ENCODE data around the gene OPRM1. TPM values are rescaled to one million over a fixed set of nuclear protein-coding genes. Genes with fewer than 3 reads are reported as not detected.

The OPRM1 gene
- total and polyA plus RNA-seq, 4 donors, result not detected

DNA sequence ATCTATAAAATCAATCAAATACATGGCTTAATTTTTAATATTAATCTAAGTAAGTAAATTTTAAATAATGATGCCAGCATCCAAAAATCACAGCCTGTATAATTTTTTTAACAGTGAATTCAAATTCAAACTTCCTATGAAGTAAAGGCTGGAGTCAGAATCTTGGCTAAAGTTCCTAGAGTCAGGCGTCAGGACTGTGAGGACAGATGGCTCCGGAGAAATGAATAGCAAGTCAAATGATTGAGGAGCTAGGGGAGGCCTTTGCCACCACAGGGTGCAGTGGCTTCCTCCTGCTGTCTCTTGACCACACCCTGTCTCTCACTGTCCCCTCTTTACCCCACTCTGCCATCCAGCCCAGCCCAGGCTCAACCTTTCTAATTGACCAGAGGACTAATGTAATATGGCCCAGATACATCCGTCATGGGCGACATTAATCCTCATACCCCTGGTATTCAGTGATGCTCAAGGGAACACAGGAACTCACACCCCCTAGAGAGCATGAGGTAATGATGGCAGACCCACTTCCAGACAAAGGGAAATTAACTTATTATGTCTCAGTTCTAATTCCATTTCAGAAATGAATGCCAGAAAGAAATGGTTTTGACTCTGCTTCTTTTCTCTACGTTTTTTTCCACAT lies 53.4 kb downstream of the OPRM1 start:
- no peaks in the 10 kb centered on the region for H3K9me3 ChIP-seq (ENCODE audit: control insufficient read depth in 4 of 4, low read length in 3 of 4)
- no peak overlapping the region for H3K4me3 ChIP-seq (ENCODE audit: low read depth in 1 of 3, low read length in 3 of 3)
- H3K27ac ChIP-seq (ENCODE audit: low read depth in 1 of 2, low read length in 2 of 2), result no peak overlapping the region
- no peaks in the 10 kb centered on the region for H3K4me1 ChIP-seq (ENCODE audit: control insufficient read depth in 4 of 4, insufficient read depth in 4 of 4, low read length in 3 of 4)
- TF ChIP-seq RAD21 (IDR thresholded peaks at IDR 0.05), result no peak
- WGBS, result 52% methylated on average over 5 of the region's 5 CpGs
- no peak overlapping the region for H3K9ac ChIP-seq (ENCODE audit: low read depth in 1 of 2, low read length in 2 of 2)
- H3K27me3 ChIP-seq (ENCODE audit: control insufficient read depth in 4 of 4, insufficient read depth in 4 of 4, low read length in 3 of 4), result no peaks in the 10 kb centered on the region
- no peaks in the 10 kb centered on the region for H3K36me3 ChIP-seq (ENCODE audit: control insufficient read depth in 4 of 4, insufficient read depth in 3 of 4, low read depth in 1 of 4, low read length in 3 of 4)
- DNase-seq (ENCODE audit: low spot score), result no peak

DNA sequence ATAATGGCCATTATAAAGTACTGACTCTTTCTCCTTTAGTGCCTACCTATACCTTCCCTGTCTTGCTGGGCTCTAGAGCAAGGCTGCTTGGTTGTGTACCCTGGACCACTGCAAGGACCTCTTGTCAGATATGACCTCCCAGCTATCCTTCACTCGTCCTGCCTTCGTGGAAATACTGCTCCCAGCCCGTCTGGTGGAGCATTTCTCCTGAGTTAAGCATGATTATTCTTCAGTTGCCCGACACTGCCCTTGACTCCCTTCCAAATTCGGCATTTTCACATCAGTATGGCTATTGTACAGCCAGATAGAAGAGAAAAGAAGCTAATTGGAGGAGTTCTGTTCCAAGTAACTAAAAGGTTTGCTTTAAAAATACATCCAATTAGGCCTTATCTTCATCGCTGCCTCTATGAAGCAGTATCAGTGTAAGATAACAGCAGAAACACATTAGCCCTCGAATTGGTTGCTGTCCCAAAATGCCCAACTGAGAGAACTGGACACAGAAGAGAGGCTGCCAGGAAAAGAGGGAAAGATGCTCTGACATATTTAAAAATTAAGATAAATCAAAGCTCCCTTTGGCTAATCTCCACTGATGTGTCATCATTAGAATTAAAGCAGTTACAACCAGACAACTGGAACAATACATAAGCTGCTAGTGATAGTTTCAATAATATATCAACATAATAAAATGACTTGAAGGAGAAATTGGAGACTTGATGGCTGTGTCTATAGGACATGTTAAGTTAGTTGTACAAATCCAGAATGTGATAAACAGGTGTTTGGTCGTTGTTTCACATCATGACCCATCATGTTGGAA lies 54.4 kb downstream of the OPRM1 start:
- no peak overlapping the region for H3K27ac ChIP-seq (ENCODE audit: low read depth in 1 of 2, low read length in 2 of 2)
- no peaks in the 10 kb centered on the region for H3K4me1 ChIP-seq (ENCODE audit: control insufficient read depth in 4 of 4, insufficient read depth in 4 of 4, low read length in 3 of 4)
- H3K4me3 ChIP-seq (ENCODE audit: low read depth in 1 of 3, low read length in 3 of 3), result no peak overlapping the region
- H3K27me3 ChIP-seq (ENCODE audit: control insufficient read depth in 4 of 4, insufficient read depth in 4 of 4, low read length in 3 of 4), result no peaks in the 10 kb centered on the region
- DNase-seq (ENCODE audit: low spot score), result no peak
- 55% methylated on average over 8 of the region's 8 CpGs for WGBS
- no peak for TF ChIP-seq HNF4A (conservative IDR thresholded peaks at IDR 0.05)
- no peak for TF ChIP-seq EGR1 (IDR thresholded peaks at IDR 0.05; ENCODE audit: low read depth in 2 of 2)
- no peak for TF ChIP-seq HNF4G (IDR thresholded peaks at IDR 0.05)
- TF ChIP-seq, protein P1, sequence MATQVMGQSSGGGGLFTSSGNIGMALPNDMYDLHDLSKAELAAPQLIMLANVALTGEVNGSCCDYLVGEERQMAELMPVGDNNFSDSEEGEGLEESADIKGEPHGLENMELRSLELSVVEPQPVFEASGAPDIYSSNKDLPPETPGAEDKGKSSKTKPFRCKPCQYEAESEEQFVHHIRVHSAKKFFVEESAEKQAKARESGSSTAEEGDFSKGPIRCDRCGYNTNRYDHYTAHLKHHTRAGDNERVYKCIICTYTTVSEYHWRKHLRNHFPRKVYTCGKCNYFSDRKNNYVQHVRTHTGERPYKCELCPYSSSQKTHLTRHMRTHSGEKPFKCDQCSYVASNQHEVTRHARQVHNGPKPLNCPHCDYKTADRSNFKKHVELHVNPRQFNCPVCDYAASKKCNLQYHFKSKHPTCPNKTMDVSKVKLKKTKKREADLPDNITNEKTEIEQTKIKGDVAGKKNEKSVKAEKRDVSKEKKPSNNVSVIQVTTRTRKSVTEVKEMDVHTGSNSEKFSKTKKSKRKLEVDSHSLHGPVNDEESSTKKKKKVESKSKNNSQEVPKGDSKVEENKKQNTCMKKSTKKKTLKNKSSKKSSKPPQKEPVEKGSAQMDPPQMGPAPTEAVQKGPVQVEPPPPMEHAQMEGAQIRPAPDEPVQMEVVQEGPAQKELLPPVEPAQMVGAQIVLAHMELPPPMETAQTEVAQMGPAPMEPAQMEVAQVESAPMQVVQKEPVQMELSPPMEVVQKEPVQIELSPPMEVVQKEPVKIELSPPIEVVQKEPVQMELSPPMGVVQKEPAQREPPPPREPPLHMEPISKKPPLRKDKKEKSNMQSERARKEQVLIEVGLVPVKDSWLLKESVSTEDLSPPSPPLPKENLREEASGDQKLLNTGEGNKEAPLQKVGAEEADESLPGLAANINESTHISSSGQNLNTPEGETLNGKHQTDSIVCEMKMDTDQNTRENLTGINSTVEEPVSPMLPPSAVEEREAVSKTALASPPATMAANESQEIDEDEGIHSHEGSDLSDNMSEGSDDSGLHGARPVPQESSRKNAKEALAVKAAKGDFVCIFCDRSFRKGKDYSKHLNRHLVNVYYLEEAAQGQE (IDR thresholded peaks at IDR 0.05), result no peak
- no peak for TF ChIP-seq JUND (IDR thresholded peaks at IDR 0.05)
- TF ChIP-seq, protein P2, sequence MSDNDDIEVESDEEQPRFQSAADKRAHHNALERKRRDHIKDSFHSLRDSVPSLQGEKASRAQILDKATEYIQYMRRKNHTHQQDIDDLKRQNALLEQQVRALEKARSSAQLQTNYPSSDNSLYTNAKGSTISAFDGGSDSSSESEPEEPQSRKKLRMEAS (IDR thresholded peaks at IDR 0.05), result no peak
- TF ChIP-seq RAD21 (IDR thresholded peaks at IDR 0.05), result no peak
- TF ChIP-seq YY1 (IDR thresholded peaks at IDR 0.05), result no peak
- TF ChIP-seq FOXA1 (IDR thresholded peaks at IDR 0.05), result no peak
- TF ChIP-seq, protein P3, sequence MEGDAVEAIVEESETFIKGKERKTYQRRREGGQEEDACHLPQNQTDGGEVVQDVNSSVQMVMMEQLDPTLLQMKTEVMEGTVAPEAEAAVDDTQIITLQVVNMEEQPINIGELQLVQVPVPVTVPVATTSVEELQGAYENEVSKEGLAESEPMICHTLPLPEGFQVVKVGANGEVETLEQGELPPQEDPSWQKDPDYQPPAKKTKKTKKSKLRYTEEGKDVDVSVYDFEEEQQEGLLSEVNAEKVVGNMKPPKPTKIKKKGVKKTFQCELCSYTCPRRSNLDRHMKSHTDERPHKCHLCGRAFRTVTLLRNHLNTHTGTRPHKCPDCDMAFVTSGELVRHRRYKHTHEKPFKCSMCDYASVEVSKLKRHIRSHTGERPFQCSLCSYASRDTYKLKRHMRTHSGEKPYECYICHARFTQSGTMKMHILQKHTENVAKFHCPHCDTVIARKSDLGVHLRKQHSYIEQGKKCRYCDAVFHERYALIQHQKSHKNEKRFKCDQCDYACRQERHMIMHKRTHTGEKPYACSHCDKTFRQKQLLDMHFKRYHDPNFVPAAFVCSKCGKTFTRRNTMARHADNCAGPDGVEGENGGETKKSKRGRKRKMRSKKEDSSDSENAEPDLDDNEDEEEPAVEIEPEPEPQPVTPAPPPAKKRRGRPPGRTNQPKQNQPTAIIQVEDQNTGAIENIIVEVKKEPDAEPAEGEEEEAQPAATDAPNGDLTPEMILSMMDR (IDR thresholded peaks at IDR 0.05; ENCODE audit: low read depth, low read length, missing input control), result no peak
- TF ChIP-seq GABPA (IDR thresholded peaks at IDR 0.05 in 1 of 2, conservative IDR thresholded peaks at IDR 0.05 in 1 of 2), result no peak
- no peak for TF ChIP-seq TAF1 (conservative IDR thresholded peaks at IDR 0.05)
- TF ChIP-seq RXRA (IDR thresholded peaks at IDR 0.05), result no peak
- no peak for TF ChIP-seq SP1 (IDR thresholded peaks at IDR 0.05)
- TF ChIP-seq, protein P4, sequence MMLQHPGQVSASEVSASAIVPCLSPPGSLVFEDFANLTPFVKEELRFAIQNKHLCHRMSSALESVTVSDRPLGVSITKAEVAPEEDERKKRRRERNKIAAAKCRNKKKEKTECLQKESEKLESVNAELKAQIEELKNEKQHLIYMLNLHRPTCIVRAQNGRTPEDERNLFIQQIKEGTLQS (IDR thresholded peaks at IDR 0.05), result no peak
- no peak for TF ChIP-seq FOXA2 (IDR thresholded peaks at IDR 0.05)
- TF ChIP-seq, protein P5, sequence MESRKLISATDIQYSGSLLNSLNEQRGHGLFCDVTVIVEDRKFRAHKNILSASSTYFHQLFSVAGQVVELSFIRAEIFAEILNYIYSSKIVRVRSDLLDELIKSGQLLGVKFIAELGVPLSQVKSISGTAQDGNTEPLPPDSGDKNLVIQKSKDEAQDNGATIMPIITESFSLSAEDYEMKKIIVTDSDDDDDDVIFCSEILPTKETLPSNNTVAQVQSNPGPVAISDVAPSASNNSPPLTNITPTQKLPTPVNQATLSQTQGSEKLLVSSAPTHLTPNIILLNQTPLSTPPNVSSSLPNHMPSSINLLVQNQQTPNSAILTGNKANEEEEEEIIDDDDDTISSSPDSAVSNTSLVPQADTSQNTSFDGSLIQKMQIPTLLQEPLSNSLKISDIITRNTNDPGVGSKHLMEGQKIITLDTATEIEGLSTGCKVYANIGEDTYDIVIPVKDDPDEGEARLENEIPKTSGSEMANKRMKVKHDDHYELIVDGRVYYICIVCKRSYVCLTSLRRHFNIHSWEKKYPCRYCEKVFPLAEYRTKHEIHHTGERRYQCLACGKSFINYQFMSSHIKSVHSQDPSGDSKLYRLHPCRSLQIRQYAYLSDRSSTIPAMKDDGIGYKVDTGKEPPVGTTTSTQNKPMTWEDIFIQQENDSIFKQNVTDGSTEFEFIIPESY (IDR thresholded peaks at IDR 0.05), result no peak
- no peak for TF ChIP-seq NR2F2 (IDR thresholded peaks at IDR 0.05)
- H3K36me3 ChIP-seq (ENCODE audit: control insufficient read depth in 4 of 4, insufficient read depth in 3 of 4, low read depth in 1 of 4, low read length in 3 of 4), result no peaks in the 10 kb centered on the region
- no peaks in the 10 kb centered on the region for H3K9me3 ChIP-seq (ENCODE audit: control insufficient read depth in 4 of 4, low read length in 3 of 4)
- no peak overlapping the region for H3K9ac ChIP-seq (ENCODE audit: low read depth in 1 of 2, low read length in 2 of 2)

All from liver (tissue), 9 donors.